Thoracic aorta endothelial cell (primary cell): Measurements from ENCODE around the gene HSD3B1. TPM values are rescaled to one million over a fixed set of nuclear protein-coding genes. Genes with fewer than 3 reads are reported as not detected.

Experiments
- total RNA-seq: library from RNA; depleted of rRNA; stranded (reverse); fragments of >200 nt; gene quantifications from 2 replicates; pipeline ENCODE4 v1.2.3, GENCODE V29; 2012

The HSD3B1 gene
- not detected in 2 replicates for total RNA-seq

DNA sequence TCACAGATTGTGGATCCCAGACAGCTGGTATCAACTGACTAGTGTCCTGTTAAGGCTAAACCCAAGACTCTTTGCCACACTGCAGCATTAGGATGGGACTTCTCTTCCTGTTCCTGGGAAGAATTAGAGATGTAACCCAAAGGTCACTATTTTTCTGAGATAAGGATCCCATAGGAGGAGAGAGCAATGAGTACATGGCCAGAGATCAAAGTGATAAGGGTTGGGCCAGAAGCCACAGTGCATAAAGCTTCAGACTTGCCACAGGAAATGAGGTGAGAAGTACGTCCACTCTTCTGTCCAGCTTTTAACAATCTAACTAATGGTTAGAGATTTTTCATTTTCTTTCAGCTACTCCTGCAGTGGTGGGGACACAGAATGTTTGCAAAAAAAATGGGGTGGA, at the start of gene HSD3B1:
Gene HSD3B1, plus strand, starts transcription at position 270 of the 400 bp plus-strand sequence. CDS start 267 bp downstream, outside the sequence.

Other genes starting within 250 kb of the HSD3B1 start
- not detected in 2 replicates for gene HAO2, start 138.4 kb upstream of the HSD3B1 start, total RNA-seq
- gene HSD3B2, start 92.1 kb upstream of the HSD3B1 start, total RNA-seq: not detected in 2 replicates
- gene ZNF697, start 141.1 kb downstream of the HSD3B1 start, total RNA-seq: 18.0 and 22.2 TPM in 2 replicates
- gene PHGDH, start 204.7 kb downstream of the HSD3B1 start, total RNA-seq: 15.5 and 28.6 TPM in 2 replicates